ENCODE results near the gene ATG10. TPM values are rescaled to one million over a fixed set of nuclear protein-coding genes. Genes with fewer than 3 reads are reported as not detected.

The ATG10 gene
- total and polyA plus RNA-seq, 2 of the 13 experiments (the other 11 are each of a cell fraction or from before 2014, with no cell fraction given), result 2.0 to 5.7 TPM

- WGBS (ENCODE audit: low lambda C conversion rate), result 61% methylated on average over 7 of the region's 7 CpGs
- ATAC-seq, result no peak
- DNase-seq (ENCODE audit: low spot score), result no peak
- no peak overlapping the region for H3K27ac ChIP-seq (ENCODE audit: extremely low read length, insufficient read depth, low read length)
- no peak overlapping the region for H3K9ac ChIP-seq (ENCODE audit: insufficient read depth, low read depth, low read length)
- H3K4me1 ChIP-seq (ENCODE audit: insufficient read depth, low read length), result no peaks in the 10 kb centered on the region
- no peak overlapping the region for H2AFZ ChIP-seq (ENCODE audit: low read length)
- H3K79me2 ChIP-seq (ENCODE audit: insufficient read depth, low read length), result no peaks in the 10 kb centered on the region
- no peak overlapping the region for H3K4me3 ChIP-seq (replicated peaks in 1 of 3; ENCODE audit: insufficient read depth in 1 of 3, low read depth in 2 of 3, low read length in 3 of 3)
- in situ Hi-C loops (cut with HindIII; ENCODE audit: extremely low pct_ligation_motif_present, low pct_unique_long_range_greater_than_20kb) (no loop called here), intact Hi-C loops (cut with micrococcal nuclease; ENCODE audit: unreplicated experiment) (no loop called here)
- H4K20me1 ChIP-seq (ENCODE audit: insufficient read depth, low read length), result no peaks in the 10 kb centered on the region
- BruUV-seq (replicated peaks), result no TSS peak
- CTCF ChIA-PET (ENCODE audit: low intra/inter-chr PET ratio, low total read pairs), result no interaction called here
- POLR2A ChIA-PET, result no interaction called here
- H3K9me3 ChIP-seq (ENCODE audit: low read length), result no peaks in the 10 kb centered on the region
- FAIRE-seq, result no peak
- no peak overlapping the region for H3K4me2 ChIP-seq (ENCODE audit: low read depth, low read length)
- no peaks in the 10 kb centered on the region for H3K27me3 ChIP-seq (ENCODE audit: control insufficient read depth in 1 of 2, insufficient read depth in 2 of 2, low read length in 2 of 2)
- H3K36me3 ChIP-seq (replicated peaks in 1 of 2; ENCODE audit: control insufficient read depth in 1 of 2, insufficient read depth in 2 of 2, low read length in 2 of 2), result no peaks in the 10 kb centered on the region
- no peak for TF ChIP-seq ZNF337 (CRISPR knock-in tag; IDR thresholded peaks at IDR 0.05; ENCODE audit: borderline replicate concordance, low read depth)
These were observed 246.7 kb downstream of the ATG10 start for GRCh38 chr5:82218374-82219156.

GRCh38 chr5:82221020-82221419 is 249.2 kb downstream of the ATG10 start:
- no TSS peak for BruUV-seq (replicated peaks)
- Histone ChIP-seq H4K20me1 (ENCODE audit: insufficient read depth, low read length) (no peaks in the 10 kb centered on the region), H3K79me2 (ENCODE audit: insufficient read depth, low read length) (no peaks in the 10 kb centered on the region), H3K9ac (ENCODE audit: insufficient read depth, low read depth, low read length) (no peak overlapping the region), H3K4me1 (ENCODE audit: insufficient read depth, low read length) (no peaks in the 10 kb centered on the region), H3K4me3 (replicated peaks in 1 of 3; ENCODE audit: insufficient read depth in 1 of 3, low read depth in 2 of 3, low read length in 3 of 3) (no peak overlapping the region), H2AFZ (ENCODE audit: low read length) (no peak overlapping the region), H3K27me3 (ENCODE audit: control insufficient read depth in 1 of 2, insufficient read depth in 2 of 2, low read length in 2 of 2) (no peaks in the 10 kb centered on the region), H3K9me3 (ENCODE audit: low read length) (no peaks in the 10 kb centered on the region), H3K36me3 (replicated peaks in 1 of 2; ENCODE audit: control insufficient read depth in 1 of 2, insufficient read depth in 2 of 2, low read length in 2 of 2) (no peaks in the 10 kb centered on the region), H3K27ac (ENCODE audit: extremely low read length, insufficient read depth, low read length) (no peak overlapping the region), H3K4me2 (ENCODE audit: low read depth, low read length) (no peak overlapping the region)
- in situ Hi-C loops (cut with HindIII; ENCODE audit: extremely low pct_ligation_motif_present, low pct_unique_long_range_greater_than_20kb), result loop anchor here (10.0 kb wide), 2 partner anchors 46 to 796 kb away; no protein-coding TSS in a partner anchor
- CTCF ChIA-PET (ENCODE audit: low intra/inter-chr PET ratio, low total read pairs), result no interaction called here
- intact Hi-C loops (cut with micrococcal nuclease; ENCODE audit: unreplicated experiment), result no loop called here
- no peak for FAIRE-seq
- no peak for ATAC-seq
- WGBS (ENCODE audit: low lambda C conversion rate), result 74% methylated on average over 2 of the region's 2 CpGs
- DNase-seq (ENCODE audit: low spot score), result no peak
- POLR2A ChIA-PET, result no interaction called here
- TF ChIP-seq ZNF878 (CRISPR knock-in tag; IDR thresholded peaks at IDR 0.05) (no peak), CEBPB (IDR thresholded peaks at IDR 0.05; ENCODE audit: borderline replicate concordance, low read depth, low read length) (peak; percentile 66), BCL6 (CRISPR knock-in tag; IDR thresholded peaks at IDR 0.05) (no peak), TEF (CRISPR knock-in tag; IDR thresholded peaks at IDR 0.05) (no peak), HNRNPLL (IDR thresholded peaks at IDR 0.05; ENCODE audit: low read depth, low read length, poor library complexity, severe bottlenecking) (no peak), CCAR2 (optimal IDR thresholded peaks at IDR 0.05; ENCODE audit: low read depth, low read length) (no peak), ZNF207 (IDR thresholded peaks at IDR 0.05; ENCODE audit: borderline replicate concordance) (no peak), ZNF772 (CRISPR knock-in tag; IDR thresholded peaks at IDR 0.05) (no peak)
